SK-N-SH (cell line): ENCODE results near the gene CRISP2. TPM values are rescaled to one million over a fixed set of nuclear protein-coding genes. Genes with fewer than 3 reads are reported as not detected.

Experiments
- CTCF ChIA-PET: fragments of 300-600, 350-600 bp; formaldehyde crosslinking; extraction: SDS; loops from one replicate; lab custom pipeline; 2021; lab: Yijun Ruan, JAX
- POLR2A ChIA-PET: fragments of 350-600 bp; sonication (Branson Sonifier 250); formaldehyde crosslinking; extraction: SDS; loops from one replicate; lab custom pipeline; 2020; ENCODE audit warnings: antibody characterized with exemption, inconsistent platforms; lab: Yijun Ruan, JAX
- DNase-seq: peaks from one replicate; pipeline ENCODE4 v3.0.0; 2012
- H2AFZ ChIP-seq: fragments of 200-600 bp; sonication (generic); 2 replicates; pipeline ENCODE4 v1.8.1; 2016; ENCODE audit warnings: antibody characterized with exemption, mild to moderate bottlenecking, low read depth
- H3F3A ChIP-seq: fragments of 200-600 bp; sonication (generic); replicated peaks from 2 replicates; pipeline ENCODE3; 2016; ENCODE audit warnings: antibody characterized with exemption, mild to moderate bottlenecking; ENCODE audit not compliant: insufficient read depth
- H3K27ac ChIP-seq, 2 experiments: fragments of 200-500 bp in 1 of 2; fragments of 200-600 bp in 1 of 2; sonication (Bioruptor generic) in 1 of 2; sonication (generic), shearing (Covaris generic) in 1 of 2; 2 replicates each; pipeline versions ENCODE4 v1.5.1 to v1.6.1; 2014 to 2016; ENCODE audit warnings: low read depth in 2 of 2, inconsistent platforms in 1 of 2, low read length in 1 of 2, mild to moderate bottlenecking in 1 of 2, mixed read lengths in 1 of 2
- H3K27me3 ChIP-seq: fragments of 200-600 bp; sonication (generic), shearing (Covaris generic); 2 replicates; pipeline ENCODE4 v1.6.1; 2016; ENCODE audit warnings: mixed run types; ENCODE audit not compliant: insufficient read depth
- H3K36me3 ChIP-seq, 2 experiments: fragments of 200-500 bp in 1 of 2; fragments of 200-600 bp in 1 of 2; sonication (Bioruptor generic) in 1 of 2; sonication (generic) in 1 of 2; replicated peaks in 1 of 2; 2 replicates each; pipeline versions ENCODE3 to v1.5.1; 2014 to 2016; ENCODE audit warnings: low read length in 1 of 2, mild to moderate bottlenecking in 1 of 2; ENCODE audit not compliant: insufficient read depth in 2 of 2, control insufficient read depth in 1 of 2
- H3K4me1 ChIP-seq, 2 experiments: fragments of 200-500 bp in 1 of 2; fragments of 200-600 bp in 1 of 2; sonication (Bioruptor generic) in 1 of 2; sonication (generic), shearing (Covaris generic) in 1 of 2; 2 replicates each; pipeline versions ENCODE4 v1.5.1 to v1.6.1; 2014 to 2016; ENCODE audit warnings: low read depth in 1 of 2, low read length in 1 of 2, mixed run types in 1 of 2; ENCODE audit not compliant: insufficient read depth in 2 of 2, control insufficient read depth in 1 of 2
- H3K4me2 ChIP-seq: fragments of 200-600 bp; sonication (generic), shearing (Covaris generic); 2 replicates; pipeline ENCODE4 v1.6.1; 2017; ENCODE audit warnings: mixed run types
- H3K4me3 ChIP-seq, 2 experiments: fragments of 200-500 bp in 1 of 2; fragments of 200-600 bp in 1 of 2; sonication (Bioruptor generic) in 1 of 2; sonication (generic), shearing (Covaris generic) in 1 of 2; 2 replicates each; pipeline versions ENCODE4 v1.5.1 to v1.8.1; 2014 to 2016; ENCODE audit warnings: low read depth in 2 of 2, inconsistent platforms in 1 of 2, low read length in 1 of 2, mild to moderate bottlenecking in 1 of 2, mixed read lengths in 1 of 2, moderate library complexity in 1 of 2
- H3K79me2 ChIP-seq: fragments of 200-600 bp; sonication (generic); 2 replicates; pipeline ENCODE4 v1.8.1; 2017; ENCODE audit warnings: mild to moderate bottlenecking; ENCODE audit not compliant: insufficient read depth
- H3K9ac ChIP-seq: fragments of 200-600 bp; sonication (generic); 2 replicates; pipeline ENCODE4 v1.6.1; 2017; ENCODE audit warnings: mixed run types
- H3K9me2 ChIP-seq: fragments of 200-600 bp; sonication (generic); 2 replicates; pipeline ENCODE4 v1.6.1; 2017; ENCODE audit warnings: mixed run types
- H3K9me3 ChIP-seq: fragments of 200-600 bp; sonication (generic); 2 replicates; pipeline ENCODE4 v1.6.1; 2017; ENCODE audit warnings: mixed run types, mild to moderate bottlenecking, moderate library complexity
- H4K20me1 ChIP-seq: fragments of 200-600 bp; sonication (generic); 2 replicates; pipeline ENCODE4 v1.6.1; 2017; ENCODE audit warnings: mild to moderate bottlenecking, mixed run types; ENCODE audit not compliant: insufficient read depth
- ELF1 ChIP-seq: IDR thresholded peaks from 2 replicates; pipeline ENCODE4 v1.4.0; 2012
- EP300 ChIP-seq, 2 experiments: IDR thresholded peaks; 2 replicates each; pipeline versions ENCODE4 v1.4.0 to v1.6.1; 2012; ENCODE audit warnings: borderline replicate concordance in 1 of 2, low read depth in 1 of 2, low read length in 1 of 2
- FOSL2 ChIP-seq: IDR thresholded peaks from 2 replicates; pipeline ENCODE4 v1.4.0; 2012; ENCODE audit warnings: low read depth, mild to moderate bottlenecking, moderate library complexity, borderline replicate concordance
- FOXJ3 ChIP-seq: sonication (generic); formaldehyde crosslinking; IDR thresholded peaks from 2 replicates; pipeline ENCODE4 v1.5.1; 2020; ENCODE audit warnings: mild to moderate bottlenecking, missing genetic modification reagents
- FOXM1 ChIP-seq: IDR thresholded peaks from 2 replicates; pipeline ENCODE4 v1.4.0; 2012; ENCODE audit warnings: low read depth, mild to moderate bottlenecking
- GABPA ChIP-seq: IDR thresholded peaks from 2 replicates; pipeline ENCODE4 v1.4.0; 2012; ENCODE audit warnings: low read depth, mild to moderate bottlenecking
- GATA2 ChIP-seq: sonication (generic); formaldehyde crosslinking; IDR thresholded peaks from 2 replicates; pipeline ENCODE4 v1.5.0; 2020; ENCODE audit warnings: mild to moderate bottlenecking, missing genetic modification reagents
- JUND ChIP-seq: IDR thresholded peaks from 2 replicates; pipeline ENCODE4 v1.4.0; 2012
- MEF2A ChIP-seq: IDR thresholded peaks from 2 replicates; pipeline ENCODE4 v1.4.0; 2012; ENCODE audit warnings: low read depth, borderline replicate concordance
- MXI1 ChIP-seq: IDR thresholded peaks from 2 replicates; pipeline ENCODE4 v1.6.1; 2012; ENCODE audit warnings: mild to moderate bottlenecking, low read depth, low read length, improper control_type of control experiment
- NRF1 ChIP-seq: IDR thresholded peaks from 2 replicates; pipeline ENCODE4 v1.6.1; 2012; ENCODE audit warnings: low read depth, mild to moderate bottlenecking, low read length
- RAD21 ChIP-seq: IDR thresholded peaks from 2 replicates; pipeline ENCODE4 v1.6.1; 2012; ENCODE audit warnings: mild to moderate bottlenecking, low read length
- RFX5 ChIP-seq: IDR thresholded peaks from 2 replicates; pipeline ENCODE4 v1.6.1; 2012; ENCODE audit warnings: mild to moderate bottlenecking, improper control_type of control experiment, low read length
- RXRA ChIP-seq: IDR thresholded peaks from 2 replicates; pipeline ENCODE4 v1.4.0; 2012; ENCODE audit warnings: low read depth, mild to moderate bottlenecking, borderline replicate concordance
- SIN3A ChIP-seq: IDR thresholded peaks from 2 replicates; pipeline ENCODE4 v1.6.1; 2012; ENCODE audit warnings: low read depth, mild to moderate bottlenecking, low read length, moderate library complexity, borderline replicate concordance
- TAF1 ChIP-seq: IDR thresholded peaks from 2 replicates; pipeline ENCODE4 v1.6.1; 2012; ENCODE audit warnings: low read depth, mild to moderate bottlenecking, low read length, moderate library complexity, borderline replicate concordance
- YY1 ChIP-seq: IDR thresholded peaks from 2 replicates; pipeline ENCODE4 v1.4.0; 2012; ENCODE audit warnings: low read depth, mild to moderate bottlenecking
- WGBS: methylation state at CpG from one replicate; pipeline ENCODE4 v1.1.6; 2017; ENCODE audit warnings: low lambda C conversion rate; 5-methylcytosine and 5-hydroxymethylcytosine counted together
- polyA plus RNA-seq, 3 experiments: library from polyadenylated mRNA; depleted of rRNA; stranded (reverse); fragments of >200 nt; gene quantifications; 2 replicates each; pipeline ENCODE4 v1.2.3, GENCODE V29; 2012
- TF ChIP-seq, protein P1 (sequence below): fragments of 200-600 bp; sonication (generic); IDR thresholded peaks from 2 replicates; pipeline ENCODE4 v1.6.1; 2017; ENCODE audit warnings: antibody characterized with exemption, mild to moderate bottlenecking, moderate library complexity
- TF ChIP-seq, protein P2 (sequence below): IDR thresholded peaks from 2 replicates; pipeline ENCODE4 v1.4.0; 2012; ENCODE audit warnings: low read depth, borderline replicate concordance
- TF ChIP-seq, protein P3 (sequence below): IDR thresholded peaks from 2 replicates; pipeline ENCODE4; 2012
- TF ChIP-seq, protein P4 (sequence below): IDR thresholded peaks from 2 replicates; pipeline ENCODE4 v1.6.1; 2012; ENCODE audit warnings: mild to moderate bottlenecking, low read depth, low read length, moderate library complexity
- TF ChIP-seq, protein P5 (sequence below): IDR thresholded peaks from 2 replicates; pipeline ENCODE4 v1.4.0; 2012; ENCODE audit warnings: low read depth
- TF ChIP-seq, protein P6 (sequence below): fragments of 150-350 bp; IDR thresholded peaks from 2 replicates; pipeline ENCODE4 v1.6.1; 2017; ENCODE audit warnings: antibody characterized with exemption, low read length, low read depth, borderline replicate concordance

CRISP2 gene
- polyA plus RNA-seq, 1 of the 3 experiments (the other 2 are of a cell fraction), result not detected

DNA sequence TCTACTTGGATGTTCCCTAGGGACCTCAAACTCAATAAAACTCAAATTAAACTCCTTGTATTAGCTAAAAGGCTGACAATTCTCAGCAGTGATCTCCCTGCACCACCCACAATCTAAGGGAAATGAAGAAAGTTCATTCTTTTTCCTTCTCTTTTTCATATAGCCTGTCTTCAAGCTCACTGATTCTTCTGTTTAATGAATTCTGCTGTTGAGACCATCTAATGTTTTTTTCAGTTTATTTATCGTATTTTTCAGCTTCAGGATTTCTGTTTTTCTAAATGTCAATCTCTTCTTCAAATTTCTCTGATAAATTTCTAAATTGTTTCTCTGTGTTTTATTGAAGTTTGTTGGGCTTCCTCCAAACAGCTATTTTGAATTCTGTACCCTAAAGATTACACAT lies 19.8 kb downstream of the CRISP2 start (continued):
- TF ChIP-seq RAD21 (no peak), FOSL2 (no peak), NRF1 (no peak), MXI1 (no peak), RXRA (no peak), ELF1 (no peak), FOXM1 (no peak), TAF1 (no peak)
- TF ChIP-seq, protein P1, sequence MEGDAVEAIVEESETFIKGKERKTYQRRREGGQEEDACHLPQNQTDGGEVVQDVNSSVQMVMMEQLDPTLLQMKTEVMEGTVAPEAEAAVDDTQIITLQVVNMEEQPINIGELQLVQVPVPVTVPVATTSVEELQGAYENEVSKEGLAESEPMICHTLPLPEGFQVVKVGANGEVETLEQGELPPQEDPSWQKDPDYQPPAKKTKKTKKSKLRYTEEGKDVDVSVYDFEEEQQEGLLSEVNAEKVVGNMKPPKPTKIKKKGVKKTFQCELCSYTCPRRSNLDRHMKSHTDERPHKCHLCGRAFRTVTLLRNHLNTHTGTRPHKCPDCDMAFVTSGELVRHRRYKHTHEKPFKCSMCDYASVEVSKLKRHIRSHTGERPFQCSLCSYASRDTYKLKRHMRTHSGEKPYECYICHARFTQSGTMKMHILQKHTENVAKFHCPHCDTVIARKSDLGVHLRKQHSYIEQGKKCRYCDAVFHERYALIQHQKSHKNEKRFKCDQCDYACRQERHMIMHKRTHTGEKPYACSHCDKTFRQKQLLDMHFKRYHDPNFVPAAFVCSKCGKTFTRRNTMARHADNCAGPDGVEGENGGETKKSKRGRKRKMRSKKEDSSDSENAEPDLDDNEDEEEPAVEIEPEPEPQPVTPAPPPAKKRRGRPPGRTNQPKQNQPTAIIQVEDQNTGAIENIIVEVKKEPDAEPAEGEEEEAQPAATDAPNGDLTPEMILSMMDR, result no peak

DNA sequence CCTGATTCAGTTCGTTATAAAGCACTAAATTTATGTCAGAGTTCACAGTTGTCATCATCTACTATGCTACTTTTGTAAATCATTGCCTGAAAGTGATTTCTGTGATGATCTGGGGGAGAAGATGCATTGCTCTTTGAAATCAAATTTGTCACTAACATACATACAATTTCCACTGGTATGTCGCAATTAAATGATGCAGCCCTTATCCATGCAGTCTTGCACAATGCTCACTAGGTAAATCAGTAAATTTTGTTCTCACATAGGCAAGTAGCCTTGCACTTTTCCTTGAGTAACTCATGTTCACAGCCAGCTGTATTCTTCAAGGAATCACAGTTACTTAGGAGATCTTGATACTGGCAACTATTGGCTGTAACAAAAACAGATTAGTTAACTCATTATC lies 20.8 kb downstream of the CRISP2 start:
- H2AFZ ChIP-seq, result no peak overlapping the region
- no peaks in the 10 kb centered on the region for H3K9me2 ChIP-seq
- H3K9me3 ChIP-seq, result no peaks in the 10 kb centered on the region
- POLR2A ChIA-PET, result no interaction called here
- no peak overlapping the region for H3K4me2 ChIP-seq
- H3K27ac ChIP-seq, result no peak overlapping the region
- H3K9ac ChIP-seq, result no peak overlapping the region
- no peaks in the 10 kb centered on the region for H3K36me3 ChIP-seq
- 0% methylated on average over 2 of the region's 2 CpGs for WGBS
- no peaks in the 10 kb centered on the region for H3F3A ChIP-seq
- H3K27me3 ChIP-seq, result no peaks in the 10 kb centered on the region
- CTCF ChIA-PET, result interaction anchor here (1.5 kb wide), 1 partner anchor 157 kb away, joined by 3 read pairs; no protein-coding TSS in a partner anchor
- H3K79me2 ChIP-seq, result no peaks in the 10 kb centered on the region
- H3K4me3 ChIP-seq, result no peak overlapping the region
- H3K4me1 ChIP-seq, result no peaks in the 10 kb centered on the region
- no peaks in the 10 kb centered on the region for H4K20me1 ChIP-seq
- no peak for DNase-seq
- no peak for TF ChIP-seq FOXJ3 (CRISPR knock-in tag)
- TF ChIP-seq MEF2A, result no peak
- TF ChIP-seq, protein P2, sequence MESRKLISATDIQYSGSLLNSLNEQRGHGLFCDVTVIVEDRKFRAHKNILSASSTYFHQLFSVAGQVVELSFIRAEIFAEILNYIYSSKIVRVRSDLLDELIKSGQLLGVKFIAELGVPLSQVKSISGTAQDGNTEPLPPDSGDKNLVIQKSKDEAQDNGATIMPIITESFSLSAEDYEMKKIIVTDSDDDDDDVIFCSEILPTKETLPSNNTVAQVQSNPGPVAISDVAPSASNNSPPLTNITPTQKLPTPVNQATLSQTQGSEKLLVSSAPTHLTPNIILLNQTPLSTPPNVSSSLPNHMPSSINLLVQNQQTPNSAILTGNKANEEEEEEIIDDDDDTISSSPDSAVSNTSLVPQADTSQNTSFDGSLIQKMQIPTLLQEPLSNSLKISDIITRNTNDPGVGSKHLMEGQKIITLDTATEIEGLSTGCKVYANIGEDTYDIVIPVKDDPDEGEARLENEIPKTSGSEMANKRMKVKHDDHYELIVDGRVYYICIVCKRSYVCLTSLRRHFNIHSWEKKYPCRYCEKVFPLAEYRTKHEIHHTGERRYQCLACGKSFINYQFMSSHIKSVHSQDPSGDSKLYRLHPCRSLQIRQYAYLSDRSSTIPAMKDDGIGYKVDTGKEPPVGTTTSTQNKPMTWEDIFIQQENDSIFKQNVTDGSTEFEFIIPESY, result no peak
- TF ChIP-seq JUND, result no peak
- no peak for TF ChIP-seq SIN3A
- TF ChIP-seq, protein P3, sequence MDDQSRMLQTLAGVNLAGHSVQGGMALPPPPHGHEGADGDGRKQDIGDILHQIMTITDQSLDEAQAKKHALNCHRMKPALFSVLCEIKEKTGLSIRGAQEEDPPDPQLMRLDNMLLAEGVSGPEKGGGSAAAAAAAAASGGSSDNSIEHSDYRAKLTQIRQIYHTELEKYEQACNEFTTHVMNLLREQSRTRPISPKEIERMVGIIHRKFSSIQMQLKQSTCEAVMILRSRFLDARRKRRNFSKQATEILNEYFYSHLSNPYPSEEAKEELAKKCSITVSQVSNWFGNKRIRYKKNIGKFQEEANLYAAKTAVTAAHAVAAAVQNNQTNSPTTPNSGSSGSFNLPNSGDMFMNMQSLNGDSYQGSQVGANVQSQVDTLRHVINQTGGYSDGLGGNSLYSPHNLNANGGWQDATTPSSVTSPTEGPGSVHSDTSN, result no peak
- TF ChIP-seq GABPA, result no peak
- TF ChIP-seq FOSL2, result no peak
- no peak for TF ChIP-seq GATA2 (CRISPR knock-in tag)
- TF ChIP-seq, protein P4, sequence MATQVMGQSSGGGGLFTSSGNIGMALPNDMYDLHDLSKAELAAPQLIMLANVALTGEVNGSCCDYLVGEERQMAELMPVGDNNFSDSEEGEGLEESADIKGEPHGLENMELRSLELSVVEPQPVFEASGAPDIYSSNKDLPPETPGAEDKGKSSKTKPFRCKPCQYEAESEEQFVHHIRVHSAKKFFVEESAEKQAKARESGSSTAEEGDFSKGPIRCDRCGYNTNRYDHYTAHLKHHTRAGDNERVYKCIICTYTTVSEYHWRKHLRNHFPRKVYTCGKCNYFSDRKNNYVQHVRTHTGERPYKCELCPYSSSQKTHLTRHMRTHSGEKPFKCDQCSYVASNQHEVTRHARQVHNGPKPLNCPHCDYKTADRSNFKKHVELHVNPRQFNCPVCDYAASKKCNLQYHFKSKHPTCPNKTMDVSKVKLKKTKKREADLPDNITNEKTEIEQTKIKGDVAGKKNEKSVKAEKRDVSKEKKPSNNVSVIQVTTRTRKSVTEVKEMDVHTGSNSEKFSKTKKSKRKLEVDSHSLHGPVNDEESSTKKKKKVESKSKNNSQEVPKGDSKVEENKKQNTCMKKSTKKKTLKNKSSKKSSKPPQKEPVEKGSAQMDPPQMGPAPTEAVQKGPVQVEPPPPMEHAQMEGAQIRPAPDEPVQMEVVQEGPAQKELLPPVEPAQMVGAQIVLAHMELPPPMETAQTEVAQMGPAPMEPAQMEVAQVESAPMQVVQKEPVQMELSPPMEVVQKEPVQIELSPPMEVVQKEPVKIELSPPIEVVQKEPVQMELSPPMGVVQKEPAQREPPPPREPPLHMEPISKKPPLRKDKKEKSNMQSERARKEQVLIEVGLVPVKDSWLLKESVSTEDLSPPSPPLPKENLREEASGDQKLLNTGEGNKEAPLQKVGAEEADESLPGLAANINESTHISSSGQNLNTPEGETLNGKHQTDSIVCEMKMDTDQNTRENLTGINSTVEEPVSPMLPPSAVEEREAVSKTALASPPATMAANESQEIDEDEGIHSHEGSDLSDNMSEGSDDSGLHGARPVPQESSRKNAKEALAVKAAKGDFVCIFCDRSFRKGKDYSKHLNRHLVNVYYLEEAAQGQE, result no peak
- TF ChIP-seq EP300 (IDR thresholded peaks at IDR 0.05; ENCODE audit: borderline replicate concordance in 1 of 2, low read depth in 1 of 2, low read length in 1 of 2), result no peak
- TF ChIP-seq RFX5, result no peak
- TF ChIP-seq, protein P5, sequence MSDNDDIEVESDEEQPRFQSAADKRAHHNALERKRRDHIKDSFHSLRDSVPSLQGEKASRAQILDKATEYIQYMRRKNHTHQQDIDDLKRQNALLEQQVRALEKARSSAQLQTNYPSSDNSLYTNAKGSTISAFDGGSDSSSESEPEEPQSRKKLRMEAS, result no peak
- no peak for TF ChIP-seq YY1
- TF ChIP-seq, protein P6, sequence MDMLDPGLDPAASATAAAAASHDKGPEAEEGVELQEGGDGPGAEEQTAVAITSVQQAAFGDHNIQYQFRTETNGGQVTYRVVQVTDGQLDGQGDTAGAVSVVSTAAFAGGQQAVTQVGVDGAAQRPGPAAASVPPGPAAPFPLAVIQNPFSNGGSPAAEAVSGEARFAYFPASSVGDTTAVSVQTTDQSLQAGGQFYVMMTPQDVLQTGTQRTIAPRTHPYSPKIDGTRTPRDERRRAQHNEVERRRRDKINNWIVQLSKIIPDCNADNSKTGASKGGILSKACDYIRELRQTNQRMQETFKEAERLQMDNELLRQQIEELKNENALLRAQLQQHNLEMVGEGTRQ, result no peak
- no peak for TF ChIP-seq TAF1
- TF ChIP-seq NRF1, result no peak
